HEK293T (cell line): ENCODE results near the gene KCNJ15.

Experiments
- HDGF ChIP-seq: fragments of 450-650 bp; IDR thresholded peaks from 2 replicates; pipeline ENCODE4 v1.6.1; 2017; ENCODE audit warnings: antibody characterized with exemption, borderline replicate concordance
- SP1 ChIP-seq: fragments of 450-650 bp; IDR thresholded peaks from 2 replicates; pipeline ENCODE4 v1.6.1; 2017

GRCh38 chr21:38337793-38338192 is 81.0 kb downstream of the KCNJ15 start:
- TF ChIP-seq HDGF, result no peak
- no peak for TF ChIP-seq SP1
